Suprapubic skin (tissue), 4 donors: Measurements from ENCODE around the gene METAP2. TPM values are rescaled to one million over a fixed set of nuclear protein-coding genes. Genes with fewer than 3 reads are reported as not detected.
A peak's percentile ranks its signal among the peaks of the same experiment; 100 is the strongest.

Experiments
- DNase-seq, 2 donors: peaks; one replicate each; pipeline ENCODE4 v3.0.0-alpha.2; 2019; ENCODE audit warnings: low spot score in 2 of 2
- H3K27ac ChIP-seq: fragments of 200-600 bp; sonication (generic); one replicate; pipeline ENCODE4 v1.5.1; 2019
- H3K27me3 ChIP-seq: fragments of 200-600 bp; sonication (generic); one replicate; pipeline ENCODE4 v1.5.1; 2019
- H3K36me3 ChIP-seq: fragments of 200-600 bp; sonication (generic); one replicate; pipeline ENCODE4 v1.5.1; 2019
- H3K4me1 ChIP-seq: fragments of 200-600 bp; sonication (generic); one replicate; pipeline ENCODE4 v1.5.1; 2019
- H3K4me3 ChIP-seq: fragments of 200-600 bp; sonication (generic); one replicate; pipeline ENCODE4 v1.5.1; 2019; ENCODE audit warnings: mild to moderate bottlenecking
- H3K9me3 ChIP-seq: fragments of 200-600 bp; sonication (generic); one replicate; pipeline ENCODE4 v1.5.1; 2019
- CTCF ChIP-seq, 2 donors: fragments of 200-600 bp in 1 of 2; fragments of 450-650 bp in 1 of 2; sonication (generic) in 1 of 2; IDR thresholded peaks; one replicate each; pipeline ENCODE4 v1.5.1; 2016 to 2019; ENCODE audit warnings: antibody characterized with exemption in 2 of 2, mild to moderate bottlenecking in 1 of 2, moderate library complexity in 1 of 2
- EP300 ChIP-seq: sonication (generic); formaldehyde crosslinking; IDR thresholded peaks from one replicate; pipeline ENCODE4 v1.6.1; 2017; ENCODE audit warnings: antibody characterized with exemption
- POLR2A ChIP-seq, 2 donors: fragments of 450-650 bp; IDR thresholded peaks; one replicate each; pipeline ENCODE4 v1.6.1; 2017; ENCODE audit warnings: antibody characterized with exemption in 2 of 2, mild to moderate bottlenecking in 2 of 2, moderate library complexity in 2 of 2
- POLR2AphosphoS5 ChIP-seq, 3 donors: sonication (generic); formaldehyde crosslinking; IDR thresholded peaks; one replicate each; pipeline ENCODE4 v1.6.1; 2017; ENCODE audit warnings: antibody characterized with exemption in 3 of 3
- WGBS: methylation state at CpG from one replicate; pipeline ENCODE4 v1.1.5; 2018; 5-methylcytosine and 5-hydroxymethylcytosine counted together
- total RNA-seq, 4 donors: library from RNA; depleted of rRNA; stranded (reverse); fragments of >200 nt; gene quantifications; one replicate each; pipeline ENCODE4 v1.1.0, GENCODE V29; 2016

METAP2 gene
- total RNA-seq, 4 donors from 2014 or later: 44.7 to 72.6 (median 61.8) TPM

GRCh38 chr12:95549392-95550084 is 75.6 kb downstream of the METAP2 start:
- Histone ChIP-seq H3K27ac (no peak overlapping the region), H3K4me1 (peaks cover 7% of the 10 kb centered on the region), H3K27me3 (peaks cover 3% of the 10 kb centered on the region), H3K36me3 (no peaks in the 10 kb centered on the region), H3K4me3 (peak overlapping the region; percentile 70), H3K9me3 (no peaks in the 10 kb centered on the region)
- TF ChIP-seq CTCF (IDR thresholded peaks at IDR 0.05) (no peak), POLR2AphosphoS5 (IDR thresholded peaks at IDR 0.05) (no peak), EP300 (no peak), POLR2A (IDR thresholded peaks at IDR 0.05) (no peak)
- 79% methylated on average over 12 of the region's 12 CpGs for WGBS
- no peak for DNase-seq

- Histone ChIP-seq H3K27me3 (peaks cover 3% of the 10 kb centered on the region), H3K4me1 (peaks cover 7% of the 10 kb centered on the region), H3K27ac (no peak within 1 kb of the TSS), H3K9me3 (no peaks in the 10 kb centered on the region), H3K4me3 (no peak within 1 kb of the TSS), H3K36me3 (no peaks in the 10 kb centered on the region)
- WGBS: 62% methylated on average over 9 of the region's 9 CpGs
- TF ChIP-seq POLR2AphosphoS5 (IDR thresholded peaks at IDR 0.05): no peak
- no peak for TF ChIP-seq EP300
- no peak for TF ChIP-seq POLR2A (IDR thresholded peaks at IDR 0.05)
- no peak for TF ChIP-seq CTCF (IDR thresholded peaks at IDR 0.05)
- DNase-seq: no peak
These were observed 77.4 kb downstream of the METAP2 start, which contains the start of gene USP44 for GRCh38 chr12:95551305-95551704. USP44 (minus strand) TSS chr12:95551476; CDS start chr12:95534256, 17,220 bp downstream.

- WGBS: 75% methylated on average over 7 of the region's 7 CpGs
- no peak overlapping the region for H3K27ac ChIP-seq
These were observed 78.1 kb downstream of the METAP2 start for GRCh38 chr12:95551913-95552516.

GRCh38 chr12:95553197-95553943 is 79.4 kb downstream of the METAP2 start:
- H3K27ac ChIP-seq: no peak overlapping the region
- no peaks in the 10 kb centered on the region for H3K4me1 ChIP-seq
- TF ChIP-seq POLR2A (IDR thresholded peaks at IDR 0.05): no peak
- TF ChIP-seq EP300: no peak
- no peak for TF ChIP-seq CTCF (IDR thresholded peaks at IDR 0.05)
- no peak for TF ChIP-seq POLR2AphosphoS5 (IDR thresholded peaks at IDR 0.05)
- no peak overlapping the region for H3K4me3 ChIP-seq
- DNase-seq: no peak
- H3K9me3 ChIP-seq: no peaks in the 10 kb centered on the region
- peaks cover 2% of the 10 kb centered on the region for H3K27me3 ChIP-seq
- no peaks in the 10 kb centered on the region for H3K36me3 ChIP-seq
- WGBS: 85% methylated on average over 5 of the region's 5 CpGs

More at GRCh38 chr12:95551913-95552516, 78.1 kb downstream of the METAP2 start:
- Histone ChIP-seq H3K4me1 (peaks cover 7% of the 10 kb centered on the region), H3K36me3 (no peaks in the 10 kb centered on the region), H3K9me3 (no peaks in the 10 kb centered on the region), H3K4me3 (no peak overlapping the region), H3K27me3 (peaks cover 3% of the 10 kb centered on the region)
- no peak for DNase-seq
- TF ChIP-seq EP300 (no peak), POLR2AphosphoS5 (IDR thresholded peaks at IDR 0.05) (no peak), CTCF (IDR thresholded peaks at IDR 0.05) (no peak), POLR2A (IDR thresholded peaks at IDR 0.05) (no peak)
